Measurements from ENCODE around the gene ST6GAL1.

Gene ST6GAL1

GRCh38 chr3:187114511-187114910 is 184.2 kb downstream of the ST6GAL1 start:
- TF ChIP-seq CTCF (IDR thresholded peaks at IDR 0.05; ENCODE audit: borderline replicate concordance, extremely low read depth, low read length, poor library complexity, severe bottlenecking) (no peak), EZH2 (IDR thresholded peaks at IDR 0.05; ENCODE audit: borderline replicate concordance, low read depth, low read length, severe bottlenecking) (no peak)
- H3K4me2 ChIP-seq (ENCODE audit: insufficient read depth, low read length) = no peak overlapping the region
- no peaks in the 10 kb centered on the region for H3K4me1 ChIP-seq (ENCODE audit: insufficient read depth, low read length)
- H3K27ac ChIP-seq (ENCODE audit: low read length) = no peak overlapping the region
- ATAC-seq (ENCODE audit: insufficient read depth, low read depth) = no peak
- DNase-seq = no peak
- H3K9me3 ChIP-seq (ENCODE audit: insufficient read depth, low read length, severe bottlenecking) = no peaks in the 10 kb centered on the region
- no peaks in the 10 kb centered on the region for H3K79me2 ChIP-seq (ENCODE audit: insufficient read depth, low read length)
- H3K4me3 ChIP-seq (ENCODE audit: low read depth in 1 of 2, low read length in 2 of 2) = no peak overlapping the region
- no peak overlapping the region for H3K9ac ChIP-seq (ENCODE audit: low read depth, low read length)
- H3K36me3 ChIP-seq (ENCODE audit: insufficient read depth, low read length) = no peaks in the 10 kb centered on the region
- H4K20me1 ChIP-seq (ENCODE audit: insufficient read depth, low read length) = no peaks in the 10 kb centered on the region
- H3K27me3 ChIP-seq (ENCODE audit: insufficient read depth, low read length, poor library complexity) = peaks cover 8% of the 10 kb centered on the region
- H2AFZ ChIP-seq (ENCODE audit: low read depth, low read length) = no peak overlapping the region

GRCh38 chr3:187120326-187120725 is 190.0 kb downstream of the ST6GAL1 start:
- ATAC-seq (ENCODE audit: insufficient read depth, low read depth) (no peak), DNase-seq (no peak)
- no peaks in the 10 kb centered on the region for H3K79me2 ChIP-seq (ENCODE audit: insufficient read depth, low read length)
- no peaks in the 10 kb centered on the region for H4K20me1 ChIP-seq (ENCODE audit: insufficient read depth, low read length)
- H3K4me3 ChIP-seq (ENCODE audit: low read depth in 1 of 2, low read length in 2 of 2) = no peak overlapping the region
- no peak overlapping the region for H2AFZ ChIP-seq (ENCODE audit: low read depth, low read length)
- H3K9ac ChIP-seq (ENCODE audit: low read depth, low read length) = no peak overlapping the region
- no peaks in the 10 kb centered on the region for H3K9me3 ChIP-seq (ENCODE audit: insufficient read depth, low read length, severe bottlenecking)
- H3K4me2 ChIP-seq (ENCODE audit: insufficient read depth, low read length) = no peak overlapping the region
- no peak overlapping the region for H3K27ac ChIP-seq (ENCODE audit: low read length)
- TF ChIP-seq CTCF (IDR thresholded peaks at IDR 0.05; ENCODE audit: borderline replicate concordance, extremely low read depth, low read length, poor library complexity, severe bottlenecking) = no peak
- TF ChIP-seq EZH2 (IDR thresholded peaks at IDR 0.05; ENCODE audit: borderline replicate concordance, low read depth, low read length, severe bottlenecking) = no peak
- H3K4me1 ChIP-seq (ENCODE audit: insufficient read depth, low read length) = no peaks in the 10 kb centered on the region
- H3K27me3 ChIP-seq (ENCODE audit: insufficient read depth, low read length, poor library complexity) = peaks cover 16% of the 10 kb centered on the region
- no peaks in the 10 kb centered on the region for H3K36me3 ChIP-seq (ENCODE audit: insufficient read depth, low read length)

- Histone ChIP-seq H3K27ac (ENCODE audit: low read length) (no peak overlapping the region), H3K4me1 (ENCODE audit: insufficient read depth, low read length) (no peaks in the 10 kb centered on the region), H3K79me2 (ENCODE audit: insufficient read depth, low read length) (no peaks in the 10 kb centered on the region), H3K9ac (ENCODE audit: low read depth, low read length) (no peak overlapping the region), H2AFZ (ENCODE audit: low read depth, low read length) (no peak overlapping the region), H3K9me3 (ENCODE audit: insufficient read depth, low read length, severe bottlenecking) (no peaks in the 10 kb centered on the region), H3K27me3 (ENCODE audit: insufficient read depth, low read length, poor library complexity) (peaks cover 11% of the 10 kb centered on the region), H4K20me1 (ENCODE audit: insufficient read depth, low read length) (no peaks in the 10 kb centered on the region), H3K4me2 (ENCODE audit: insufficient read depth, low read length) (no peak overlapping the region), H3K4me3 (ENCODE audit: low read depth in 1 of 2, low read length in 2 of 2) (no peak overlapping the region), H3K36me3 (ENCODE audit: insufficient read depth, low read length) (no peaks in the 10 kb centered on the region)
- TF ChIP-seq EZH2 (IDR thresholded peaks at IDR 0.05; ENCODE audit: borderline replicate concordance, low read depth, low read length, severe bottlenecking) (no peak), CTCF (IDR thresholded peaks at IDR 0.05; ENCODE audit: borderline replicate concordance, extremely low read depth, low read length, poor library complexity, severe bottlenecking) (no peak)
- DNase-seq = no peak
- ATAC-seq (ENCODE audit: insufficient read depth, low read depth) = no peak
Observed at GRCh38 chr3:187122261-187122660, 191.9 kb downstream of the ST6GAL1 start.

All from DND-41 (cell line).